Ishikawa (cell line): Measurements from ENCODE around the gene VPS41.

Source experiments
- CEBPB ChIP-seq: IDR thresholded peaks from 2 replicates; pipeline ENCODE4 v1.6.1; 2012
- CREB1 ChIP-seq: IDR thresholded peaks from 2 replicates; pipeline ENCODE4 v1.6.1; 2012; ENCODE audit warnings: low read depth
- TAF1 ChIP-seq: IDR thresholded peaks from 2 replicates; pipeline ENCODE4 v1.6.1; 2012; ENCODE audit warnings: low read depth, mild to moderate bottlenecking
- TEAD4 ChIP-seq: IDR thresholded peaks from 2 replicates; pipeline ENCODE4 v1.6.1; 2012
- USF1 ChIP-seq: IDR thresholded peaks from 2 replicates; pipeline ENCODE4 v1.6.1; 2012
- YY1 ChIP-seq: IDR thresholded peaks from 2 replicates; pipeline ENCODE4 v1.6.1; 2012; ENCODE audit warnings: low read depth

- TF ChIP-seq CEBPB, result no peak
- TF ChIP-seq TEAD4, result no peak
- no peak for TF ChIP-seq CREB1
- no peak for TF ChIP-seq TAF1
- no peak for TF ChIP-seq USF1
- TF ChIP-seq YY1, result no peak
Observed at GRCh38 chr7:38824948-38825347, 84.0 kb downstream of the VPS41 start.
